SJSA1 (cell line): ENCODE measurements around the gene B3GNT8. TPM values are rescaled to one million over a fixed set of nuclear protein-coding genes. Genes with fewer than 3 reads are reported as not detected.

Experiments
- DNase-seq, 2 experiments: peaks; one replicate each; pipeline ENCODE4 v3.0.0-alpha.2; 2015 to 2020; ENCODE audit warnings: low spot score in 2 of 2, low read depth in 1 of 2
- H3K27ac ChIP-seq: fragments of 250-450 bp; sonication (Bioruptor Pico); 2 replicates; pipeline ENCODE4 v1.5.1; 2020; ENCODE audit warnings: mild to moderate bottlenecking, moderate library complexity
- H3K27me3 ChIP-seq: fragments of 250-450 bp; sonication (Bioruptor Pico); replicated peaks from 2 replicates; pipeline ENCODE4 v1.5.1; 2020; ENCODE audit warnings: mild to moderate bottlenecking, moderate library complexity
- H3K36me3 ChIP-seq: fragments of 250-450 bp; sonication (Bioruptor Pico); 2 replicates; pipeline ENCODE4 v1.5.1; 2020; ENCODE audit warnings: mild to moderate bottlenecking
- H3K4me1 ChIP-seq: fragments of 250-450 bp; sonication (Bioruptor Pico); replicated peaks from 2 replicates; pipeline ENCODE4 v1.6.1; 2021; ENCODE audit warnings: mild to moderate bottlenecking
- H3K4me3 ChIP-seq: fragments of 250-450 bp; sonication (Bioruptor Pico); 2 replicates; pipeline ENCODE4 v1.5.1; 2020; ENCODE audit warnings: mild to moderate bottlenecking
- H3K9me3 ChIP-seq: fragments of 250-450 bp; sonication (Bioruptor Pico); replicated peaks from 2 replicates; pipeline ENCODE4 v1.5.1; 2020; ENCODE audit warnings: mild to moderate bottlenecking
- total RNA-seq: library from RNA; depleted of rRNA; stranded (reverse); fragments of >200 nt; shearing (Covaris generic); gene quantifications from 2 replicates; pipeline ENCODE4 v1.2.3, GENCODE V29; 2014

B3GNT8 gene
- total RNA-seq, 1 experiment from 2014 or later, result not detected

DNA sequence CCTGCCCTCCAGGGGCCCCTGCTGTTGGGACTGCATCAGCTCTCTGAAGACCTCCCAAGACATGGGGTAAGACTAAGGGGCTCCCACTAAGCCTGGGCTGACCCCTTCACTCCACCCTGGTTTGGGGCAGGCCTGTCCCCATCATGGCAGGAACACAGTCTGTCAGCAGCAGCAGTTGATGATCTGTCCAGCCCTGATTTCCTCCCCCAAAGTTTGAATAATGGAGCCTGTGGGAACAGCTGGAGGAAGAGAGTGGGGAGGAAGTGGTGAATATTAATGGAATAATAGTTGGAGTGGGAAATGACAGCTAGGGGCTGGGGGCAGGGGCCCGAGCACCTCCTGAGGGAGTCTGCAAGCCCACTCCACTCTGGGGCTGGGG, 1.3 kb upstream of the B3GNT8 start:
- Histone ChIP-seq H3K36me3 (peaks cover 42% of the 10 kb centered on the region), H3K4me1 (no peaks in the 10 kb centered on the region), H3K27me3 (no peaks in the 10 kb centered on the region), H3K4me3 (no peak overlapping the region), H3K9me3 (no peaks in the 10 kb centered on the region), H3K27ac (no peak overlapping the region)
- DNase-seq, result no peak

DNA sequence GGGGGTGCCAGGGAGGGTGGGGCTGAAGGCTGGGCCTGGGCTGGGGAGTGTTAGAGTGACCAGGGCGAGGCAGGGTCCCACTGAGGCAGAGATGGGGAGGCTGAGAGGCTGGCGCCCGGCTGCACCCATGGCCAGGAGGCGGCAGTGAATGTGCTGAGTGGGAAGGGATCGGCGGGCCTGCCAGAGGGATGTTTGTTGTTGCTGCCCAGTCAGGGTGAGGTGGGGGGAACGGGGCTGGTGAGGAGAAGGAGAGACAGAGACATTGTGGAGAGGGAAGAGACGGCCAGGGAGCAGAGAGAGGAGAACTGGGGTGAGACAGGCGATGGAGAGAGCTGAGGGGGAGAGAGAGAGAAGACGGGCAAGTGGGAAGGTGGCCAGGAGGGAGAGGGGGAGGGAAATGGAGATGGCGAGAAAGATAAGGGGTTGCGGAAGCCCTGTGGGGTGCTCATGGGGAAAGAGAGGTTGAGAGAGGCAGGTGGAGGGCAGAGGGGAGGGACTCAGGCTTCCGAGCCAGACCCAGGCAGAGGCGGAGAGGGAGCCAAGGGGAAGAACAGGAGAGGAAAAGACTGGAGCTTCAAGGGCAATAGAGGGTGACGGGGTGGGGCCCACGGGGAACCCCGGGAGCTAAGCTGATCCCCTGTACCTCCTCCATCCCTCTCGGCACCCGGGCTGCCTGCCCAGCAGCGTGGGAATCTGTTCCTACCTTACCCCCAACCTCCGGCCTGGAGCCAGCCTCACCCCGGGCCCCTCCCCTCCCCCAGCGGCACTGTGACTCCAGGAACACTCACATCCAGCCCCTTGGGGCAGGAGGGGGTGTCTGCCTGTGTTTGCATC, 690 bp upstream of the B3GNT8 start:
- no peak overlapping the region for H3K4me3 ChIP-seq
- H3K27ac ChIP-seq, result no peak overlapping the region
- DNase-seq, result no peak

DNA sequence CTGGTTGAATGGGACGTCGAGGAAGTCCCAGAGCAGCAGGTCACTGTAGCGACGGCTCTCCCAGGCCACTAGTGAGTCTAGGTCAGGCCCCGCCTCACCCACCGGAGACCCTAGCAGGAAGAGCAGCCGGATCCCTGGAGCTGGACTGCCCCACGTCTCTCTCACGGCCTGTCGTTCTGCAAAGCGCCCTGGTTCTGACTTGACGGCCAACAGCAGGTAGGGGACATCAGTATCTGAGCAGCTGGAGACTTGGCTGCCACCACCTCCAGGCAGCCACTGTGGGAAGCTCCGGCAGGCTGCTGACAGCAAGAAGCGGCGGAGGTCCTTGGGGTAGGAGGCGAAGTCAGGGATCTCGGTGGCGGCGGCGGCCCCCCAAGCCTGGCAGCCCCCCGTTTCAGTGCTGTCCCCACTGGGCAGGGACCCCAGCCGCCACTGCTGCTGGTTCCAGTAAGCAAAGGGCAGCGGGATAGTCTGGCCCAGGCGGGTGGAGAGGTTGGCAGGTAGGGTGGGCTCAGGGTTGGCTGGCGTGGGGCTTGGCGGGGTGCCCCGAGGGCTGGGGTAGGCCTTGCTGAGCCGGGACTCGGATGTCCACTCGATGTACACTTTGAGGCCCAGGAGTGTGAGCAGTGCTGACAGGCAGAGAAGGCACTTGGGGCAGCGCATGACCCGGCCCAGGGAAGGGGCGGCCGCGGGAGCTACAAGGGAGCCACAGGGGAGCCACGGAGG, 895 bp downstream of the B3GNT8 start:
- H3K27ac ChIP-seq, result no peak overlapping the region
- H3K4me1 ChIP-seq, result no peaks in the 10 kb centered on the region
- H3K9me3 ChIP-seq, result no peaks in the 10 kb centered on the region
- DNase-seq, result no peak
- no peak overlapping the region for H3K4me3 ChIP-seq
- H3K27me3 ChIP-seq, result no peaks in the 10 kb centered on the region
- H3K36me3 ChIP-seq, result peaks cover 36% of the 10 kb centered on the region

More for the DNA sequence above, 690 bp upstream of the B3GNT8 start:
- Histone ChIP-seq H3K27me3 (no peaks in the 10 kb centered on the region), H3K9me3 (no peaks in the 10 kb centered on the region), H3K36me3 (peaks cover 40% of the 10 kb centered on the region), H3K4me1 (no peaks in the 10 kb centered on the region)

DNA sequence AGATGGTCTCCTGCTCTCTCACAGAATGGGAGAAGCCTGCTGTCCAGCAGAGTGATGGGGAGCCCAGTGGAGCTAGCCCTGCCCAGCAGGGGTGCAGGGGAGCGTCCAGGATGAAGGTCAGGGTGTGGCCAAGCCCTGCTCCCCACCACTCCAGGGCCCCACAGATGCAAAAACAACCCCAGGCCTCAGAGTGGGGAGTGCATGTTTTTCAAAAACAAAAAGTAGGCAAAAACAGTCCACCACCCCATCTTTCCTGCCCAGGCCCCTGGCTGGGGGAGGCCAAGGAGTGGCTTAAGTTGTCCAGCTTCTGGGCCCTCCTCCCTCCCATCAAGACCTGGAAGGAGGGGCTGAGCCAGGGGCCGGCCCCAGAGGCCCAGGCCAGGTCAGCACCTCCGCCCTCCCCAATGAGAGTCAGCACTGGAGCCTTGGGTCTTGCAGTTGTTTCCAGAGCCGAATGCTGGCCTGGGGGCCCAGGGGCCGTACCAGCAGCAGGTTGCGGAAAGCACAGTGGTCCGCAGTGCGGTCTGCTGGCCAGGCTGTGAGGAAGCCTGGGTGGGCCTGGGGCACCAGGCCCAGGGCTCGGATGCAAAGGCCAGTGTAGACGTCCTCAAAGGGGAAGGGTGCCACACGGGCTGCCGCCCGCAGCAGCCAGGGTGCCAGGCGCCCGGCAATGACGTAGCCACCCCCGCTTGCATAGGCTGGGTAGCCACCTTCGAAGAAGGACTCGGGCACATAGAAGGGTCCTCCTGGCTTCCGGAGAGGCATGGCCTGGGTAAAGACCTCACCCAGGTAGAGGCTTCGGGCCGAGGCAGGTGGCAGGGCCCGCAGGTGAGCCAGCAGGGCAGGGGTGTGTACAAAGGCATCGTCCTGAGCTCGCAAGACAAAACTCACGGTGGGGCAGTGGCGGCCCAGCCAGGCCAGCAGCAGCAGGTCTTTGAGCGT, 1.7 kb downstream of the B3GNT8 start:
- no peaks in the 10 kb centered on the region for H3K27me3 ChIP-seq
- H3K4me3 ChIP-seq, result no peak overlapping the region
- no peak overlapping the region for H3K27ac ChIP-seq
- no peaks in the 10 kb centered on the region for H3K4me1 ChIP-seq
- H3K36me3 ChIP-seq, result peaks cover 34% of the 10 kb centered on the region
- DNase-seq, result no peak
- H3K9me3 ChIP-seq, result no peaks in the 10 kb centered on the region

DNA sequence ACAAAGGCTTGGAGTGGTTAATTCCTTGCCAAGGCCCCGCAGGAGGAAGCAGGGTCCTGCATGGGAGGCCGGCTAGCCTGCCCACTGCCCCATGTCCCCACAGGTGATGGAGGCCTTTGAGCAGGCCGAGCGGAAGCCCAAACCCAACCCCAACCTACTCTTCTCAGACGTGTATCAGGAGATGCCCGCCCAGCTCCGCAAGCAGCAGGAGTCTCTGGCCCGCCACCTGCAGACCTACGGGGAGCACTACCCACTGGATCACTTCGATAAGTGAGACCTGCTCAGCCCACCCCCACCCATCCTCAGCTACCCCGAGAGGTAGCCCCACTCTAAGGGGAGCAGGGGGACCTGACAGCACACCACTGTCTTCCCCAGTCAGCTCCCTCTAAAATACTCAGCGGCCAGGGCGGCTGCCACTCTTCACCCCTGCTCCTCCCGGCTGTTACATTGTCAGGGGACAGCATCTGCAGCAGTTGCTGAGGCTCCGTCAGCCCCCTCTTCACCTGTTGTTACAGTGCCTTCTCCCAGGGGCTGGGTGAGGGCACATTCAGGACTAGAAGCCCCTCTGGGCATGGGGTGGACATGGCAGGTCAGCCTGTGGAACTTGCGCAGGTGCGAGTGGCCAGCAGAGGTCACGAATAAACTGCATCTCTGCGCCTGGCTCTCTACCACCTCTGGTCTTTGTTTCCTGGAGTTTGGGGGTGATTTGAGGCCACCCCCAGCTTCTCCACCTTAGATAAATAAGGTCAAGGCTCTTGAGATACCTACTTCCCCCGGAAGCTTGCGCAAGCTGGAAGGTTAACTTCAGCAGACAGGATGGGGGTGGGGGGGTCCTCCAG, 2.6 kb downstream of the B3GNT8 start:
- Histone ChIP-seq H3K4me3 (no peak overlapping the region), H3K27me3 (no peaks in the 10 kb centered on the region), H3K4me1 (no peaks in the 10 kb centered on the region), H3K36me3 (peaks cover 35% of the 10 kb centered on the region), H3K27ac (no peak overlapping the region), H3K9me3 (no peaks in the 10 kb centered on the region)
- no peak for DNase-seq

DNA sequence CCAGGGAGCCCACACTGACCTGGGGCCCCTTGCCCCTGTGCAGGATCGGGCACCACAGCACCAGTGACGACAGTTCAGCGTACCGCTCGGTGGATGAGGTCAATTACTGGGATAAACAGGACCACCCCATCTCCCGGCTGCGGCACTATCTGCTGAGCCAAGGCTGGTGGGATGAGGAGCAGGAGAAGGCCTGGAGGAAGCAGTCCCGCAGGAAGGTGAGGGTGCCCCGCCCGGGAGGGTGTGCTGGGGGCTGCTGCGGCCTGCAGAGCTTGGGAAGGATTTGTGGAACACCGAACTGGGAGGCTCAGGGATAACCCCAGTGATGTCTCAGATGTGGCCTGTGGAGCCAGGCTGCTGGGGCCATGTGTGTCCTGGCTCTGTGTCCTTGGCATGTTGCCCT, 4.2 kb downstream of the B3GNT8 start:
- H3K27me3 ChIP-seq, result no peaks in the 10 kb centered on the region
- no peaks in the 10 kb centered on the region for H3K9me3 ChIP-seq
- H3K36me3 ChIP-seq, result peaks cover 39% of the 10 kb centered on the region
- no peak for DNase-seq
- H3K27ac ChIP-seq, result no peak overlapping the region
- no peaks in the 10 kb centered on the region for H3K4me1 ChIP-seq
- H3K4me3 ChIP-seq, result no peak overlapping the region

DNA sequence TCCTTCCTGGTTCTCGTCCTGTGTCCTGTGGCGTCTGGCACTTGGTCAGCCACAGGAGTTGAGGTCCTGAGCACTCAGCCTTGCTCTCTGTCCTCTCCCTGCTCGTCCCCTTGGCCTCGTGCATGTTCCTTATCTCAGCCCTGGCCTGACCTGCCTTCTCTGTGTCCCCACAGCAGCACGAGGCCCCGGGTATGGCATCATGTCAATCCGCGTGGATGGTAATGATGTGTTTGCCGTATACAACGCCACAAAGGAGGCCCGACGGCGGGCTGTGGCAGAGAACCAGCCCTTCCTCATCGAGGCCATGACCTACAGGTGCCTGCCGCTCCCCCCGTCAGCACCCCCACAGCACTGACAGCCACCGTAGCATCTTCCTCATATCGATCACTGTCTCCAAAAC, 4.7 kb downstream of the B3GNT8 start:
- no peaks in the 10 kb centered on the region for H3K9me3 ChIP-seq
- peaks cover 39% of the 10 kb centered on the region for H3K36me3 ChIP-seq
- H3K27me3 ChIP-seq, result no peaks in the 10 kb centered on the region
- H3K27ac ChIP-seq, result no peak overlapping the region
- no peak overlapping the region for H3K4me3 ChIP-seq
- DNase-seq, result no peak
- no peaks in the 10 kb centered on the region for H3K4me1 ChIP-seq

DNA sequence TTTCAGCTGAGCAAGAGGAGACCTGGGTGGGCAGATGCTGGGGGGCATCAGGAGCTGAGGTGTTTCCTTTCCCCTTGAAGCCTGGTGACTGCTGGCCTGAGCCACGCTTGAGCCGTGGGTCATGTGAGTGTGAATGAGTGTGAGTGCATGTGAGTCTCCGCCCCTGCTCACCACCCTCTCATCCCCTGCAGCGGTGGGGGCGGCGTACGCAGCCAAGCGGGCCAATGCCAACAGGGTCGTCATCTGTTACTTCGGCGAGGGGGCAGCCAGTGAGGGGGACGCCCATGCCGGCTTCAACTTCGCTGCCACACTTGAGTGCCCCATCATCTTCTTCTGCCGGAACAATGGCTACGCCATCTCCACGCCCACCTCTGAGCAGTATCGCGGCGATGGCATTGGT, 5.2 kb downstream of the B3GNT8 start:
- no peak overlapping the region for H3K27ac ChIP-seq
- no peaks in the 10 kb centered on the region for H3K4me1 ChIP-seq
- H3K36me3 ChIP-seq, result peaks cover 39% of the 10 kb centered on the region
- H3K9me3 ChIP-seq, result no peaks in the 10 kb centered on the region
- no peak for DNase-seq
- no peak overlapping the region for H3K4me3 ChIP-seq
- no peaks in the 10 kb centered on the region for H3K27me3 ChIP-seq

DNA sequence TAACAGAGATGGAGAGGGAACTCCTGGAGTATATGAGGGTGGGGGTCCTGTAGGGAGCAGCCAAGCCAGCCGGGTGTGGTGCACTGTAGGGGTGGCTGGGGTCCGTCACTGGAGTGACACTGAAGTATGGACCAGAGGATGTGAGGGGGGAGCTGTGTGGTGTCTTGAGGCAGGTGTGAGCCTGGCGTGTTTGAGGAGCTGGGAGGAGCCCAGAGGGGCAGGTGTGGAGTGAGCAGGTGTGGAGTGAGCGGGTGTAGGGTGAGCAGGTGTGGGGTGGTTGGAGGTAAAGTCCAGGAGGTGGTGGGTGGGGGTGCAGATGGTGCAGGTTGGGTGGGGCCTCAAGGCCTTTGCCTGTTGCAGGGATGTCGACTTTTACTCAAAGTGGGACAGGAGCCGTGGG, 5.9 kb downstream of the B3GNT8 start:
- H3K27ac ChIP-seq, result no peak overlapping the region
- peaks cover 45% of the 10 kb centered on the region for H3K36me3 ChIP-seq
- H3K27me3 ChIP-seq, result no peaks in the 10 kb centered on the region
- no peak for DNase-seq
- no peaks in the 10 kb centered on the region for H3K4me1 ChIP-seq
- no peak overlapping the region for H3K4me3 ChIP-seq
- no peaks in the 10 kb centered on the region for H3K9me3 ChIP-seq

DNA sequence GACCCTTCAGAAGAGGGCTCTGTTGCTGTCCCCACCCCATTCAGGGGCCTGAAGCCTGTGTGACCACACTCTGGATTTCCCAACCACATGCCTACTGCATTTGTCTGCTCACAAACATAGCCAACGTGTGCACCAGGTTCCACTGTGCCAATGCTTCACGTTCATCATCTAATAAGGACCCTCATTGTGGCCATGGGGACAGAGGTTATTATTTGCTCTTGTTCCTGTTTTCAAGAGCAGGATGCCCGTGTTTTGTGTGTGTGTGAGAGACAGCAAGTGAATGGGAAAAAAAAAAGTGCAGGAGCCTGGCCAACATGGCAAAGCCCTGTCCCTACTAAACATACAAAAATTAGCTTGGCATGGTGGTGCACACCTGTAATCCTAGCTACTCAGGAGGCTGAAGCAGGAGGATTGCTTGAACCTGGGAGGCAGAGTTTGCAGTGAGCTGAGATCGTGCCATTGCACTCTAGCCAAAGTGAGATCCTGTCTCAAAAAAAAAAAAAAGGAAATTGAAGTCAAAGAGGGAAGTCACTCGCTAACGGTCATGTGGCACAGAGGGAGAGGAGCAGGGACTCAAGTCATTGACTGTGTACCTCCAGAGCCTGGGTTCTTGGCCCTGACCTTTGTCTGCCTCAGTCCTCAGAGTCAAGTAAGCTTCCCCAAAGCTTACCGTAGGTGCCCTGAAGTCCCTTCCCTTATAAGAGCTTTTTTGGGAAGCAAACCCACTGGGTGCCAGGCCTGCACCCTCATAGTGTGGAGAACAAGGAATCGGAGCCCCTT, 6.9 kb downstream of the B3GNT8 start:
- H3K36me3 ChIP-seq, result peaks cover 40% of the 10 kb centered on the region

DNA sequence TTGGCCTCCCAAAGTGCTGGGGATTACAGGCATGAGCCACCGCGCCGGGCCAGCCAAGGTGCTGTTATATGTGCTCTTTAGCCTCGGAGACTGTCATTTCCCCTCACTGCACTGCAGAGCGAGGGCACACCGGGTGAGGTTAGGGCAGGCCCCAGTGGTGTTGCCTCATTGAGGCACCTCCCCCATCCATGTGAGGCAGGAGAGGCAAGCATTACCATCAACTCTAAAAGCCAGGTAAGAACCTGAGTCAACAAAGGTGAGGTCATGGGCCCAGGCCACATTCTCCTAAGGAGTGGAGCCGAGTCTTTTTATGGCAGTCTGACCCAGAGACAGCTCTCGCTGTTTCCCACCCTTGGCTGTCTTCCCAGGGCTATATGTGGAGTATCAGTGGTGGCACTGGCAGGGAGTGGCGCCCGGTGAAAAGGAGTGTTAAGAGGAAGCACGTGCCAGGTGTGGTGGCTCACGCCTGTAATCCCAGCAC, 10.9 kb downstream of the B3GNT8 start:
- Histone ChIP-seq H3K27me3 (no peaks in the 10 kb centered on the region), H3K36me3 (peaks cover 30% of the 10 kb centered on the region), H3K27ac (no peak overlapping the region), H3K9me3 (no peaks in the 10 kb centered on the region), H3K4me1 (no peaks in the 10 kb centered on the region), H3K4me3 (no peak overlapping the region)
- no peak for DNase-seq

More for the DNA sequence above, 6.9 kb downstream of the B3GNT8 start:
- no peaks in the 10 kb centered on the region for H3K9me3 ChIP-seq
- H3K27ac ChIP-seq, result no peak overlapping the region
- H3K27me3 ChIP-seq, result no peaks in the 10 kb centered on the region
- H3K4me3 ChIP-seq, result no peak overlapping the region
- no peak for DNase-seq
- no peaks in the 10 kb centered on the region for H3K4me1 ChIP-seq

DNA sequence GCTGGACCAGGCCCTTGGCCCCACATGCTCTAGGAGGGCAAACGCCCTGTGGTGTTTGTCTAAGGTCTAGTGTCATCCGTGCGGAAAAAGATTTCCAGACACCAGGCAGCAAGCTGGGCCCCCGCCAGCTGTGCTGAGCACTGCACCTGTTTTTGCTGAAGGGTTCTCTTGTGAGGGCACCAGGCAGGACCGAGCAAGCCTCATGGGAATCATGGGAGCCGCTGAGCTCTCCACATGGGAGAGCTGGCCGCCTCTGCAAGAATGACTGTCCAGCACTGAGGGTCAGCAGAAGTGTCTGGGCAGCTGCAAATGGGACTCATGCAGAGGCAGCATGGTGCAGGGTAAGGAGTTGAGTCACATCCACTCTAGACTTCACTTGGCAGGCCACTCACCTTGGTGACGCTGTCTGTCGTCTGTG, 12.0 kb downstream of the B3GNT8 start:
- Histone ChIP-seq H3K27ac (no peak overlapping the region), H3K9me3 (no peaks in the 10 kb centered on the region), H3K36me3 (peaks cover 23% of the 10 kb centered on the region), H3K27me3 (no peaks in the 10 kb centered on the region), H3K4me1 (no peaks in the 10 kb centered on the region), H3K4me3 (no peak overlapping the region)
- DNase-seq, result no peak
